A549 treated with DMSO at 1 μM for 4 hours (cell line): Measurements from ENCODE around the gene DZIP1. TPM values are rescaled to one million over a fixed set of nuclear protein-coding genes. Genes with fewer than 3 reads are reported as not detected.

Source experiments
- total RNA-seq: library from RNA; stranded (reverse); fragments of 200-300 nt; extraction: Qiagen RNA extraction; gene quantifications from 5 replicates; pipeline ENCODE4 v1.2.3, GENCODE V29; 2022; ENCODE audit warnings: low read depth

DZIP1 gene
- 9.5 to 15.2 TPM (median 13.9 TPM) in 5 replicates for total RNA-seq

DNA sequence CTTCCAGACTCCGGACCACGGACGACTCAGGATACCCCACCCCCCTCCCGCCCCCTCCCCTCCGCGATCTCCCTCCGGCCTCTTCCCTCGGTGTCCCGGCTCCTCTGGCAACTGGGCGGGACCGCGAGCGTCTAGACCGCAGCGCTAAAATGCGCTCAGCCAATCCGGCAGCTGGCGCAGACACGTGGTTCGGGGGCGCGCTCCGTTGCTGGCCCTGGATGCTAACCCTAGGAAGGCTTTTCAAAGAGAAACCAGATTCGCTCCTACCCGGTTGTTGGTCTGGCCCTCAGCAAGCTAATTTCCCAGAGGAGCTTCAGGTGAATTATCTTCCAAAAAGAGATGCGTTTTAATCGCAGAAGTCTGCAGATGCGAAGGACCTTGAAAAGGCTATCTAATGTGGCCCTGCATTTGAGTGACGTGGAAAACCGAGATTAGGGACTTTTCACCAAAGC lies at the start of gene DZIP1:
Gene DZIP1, minus strand, starts transcription at position 106 of the 452 bp plus-strand sequence. CDS start 2,677 bp downstream, outside the sequence.

DNA sequence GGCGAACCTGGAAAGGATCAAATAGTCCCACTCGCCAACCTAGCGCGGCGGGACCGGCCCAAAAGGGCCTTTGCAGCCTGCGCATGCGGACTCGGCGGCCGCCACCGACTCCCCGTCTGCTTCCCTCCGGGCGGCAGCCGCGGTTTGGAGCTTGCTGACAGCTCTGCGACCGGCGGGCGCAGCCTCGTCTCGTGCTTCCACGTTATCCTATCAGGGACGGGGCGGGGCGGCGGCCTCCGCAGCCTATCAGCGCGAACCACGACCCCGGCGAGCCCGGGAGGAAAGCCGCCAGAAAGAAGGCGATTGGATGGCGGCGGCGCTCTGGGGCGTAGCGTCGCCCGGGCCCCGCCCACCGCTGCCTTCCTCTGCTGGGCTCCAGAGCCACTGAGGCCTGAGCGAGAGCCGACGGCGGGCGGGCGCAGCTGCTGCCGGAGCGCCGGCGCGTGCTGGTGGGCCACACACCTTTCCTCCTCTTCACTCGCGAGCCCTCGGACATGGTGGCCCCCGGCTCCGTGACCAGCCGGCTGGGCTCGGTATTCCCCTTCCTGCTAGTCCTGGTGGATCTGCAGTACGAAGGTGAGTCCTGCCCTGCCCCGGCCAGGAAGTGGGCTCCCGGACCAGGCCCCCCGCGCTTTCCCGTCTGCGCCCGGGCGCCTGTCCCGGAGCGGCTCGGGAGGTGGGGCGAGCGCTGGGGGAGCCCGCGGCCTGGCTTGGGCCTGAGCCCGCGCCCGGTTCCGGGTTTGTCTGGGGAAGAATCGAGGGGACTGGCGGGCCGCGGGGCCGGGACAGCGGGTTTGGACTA lies 32.5 kb upstream of the DZIP1 start, which contains the start of gene DNAJC3:
Gene DNAJC3, plus strand, starts transcription at position 378 of the 802 bp plus-strand sequence. Its CDS starts 117 bp downstream, at position 495.

DNA sequence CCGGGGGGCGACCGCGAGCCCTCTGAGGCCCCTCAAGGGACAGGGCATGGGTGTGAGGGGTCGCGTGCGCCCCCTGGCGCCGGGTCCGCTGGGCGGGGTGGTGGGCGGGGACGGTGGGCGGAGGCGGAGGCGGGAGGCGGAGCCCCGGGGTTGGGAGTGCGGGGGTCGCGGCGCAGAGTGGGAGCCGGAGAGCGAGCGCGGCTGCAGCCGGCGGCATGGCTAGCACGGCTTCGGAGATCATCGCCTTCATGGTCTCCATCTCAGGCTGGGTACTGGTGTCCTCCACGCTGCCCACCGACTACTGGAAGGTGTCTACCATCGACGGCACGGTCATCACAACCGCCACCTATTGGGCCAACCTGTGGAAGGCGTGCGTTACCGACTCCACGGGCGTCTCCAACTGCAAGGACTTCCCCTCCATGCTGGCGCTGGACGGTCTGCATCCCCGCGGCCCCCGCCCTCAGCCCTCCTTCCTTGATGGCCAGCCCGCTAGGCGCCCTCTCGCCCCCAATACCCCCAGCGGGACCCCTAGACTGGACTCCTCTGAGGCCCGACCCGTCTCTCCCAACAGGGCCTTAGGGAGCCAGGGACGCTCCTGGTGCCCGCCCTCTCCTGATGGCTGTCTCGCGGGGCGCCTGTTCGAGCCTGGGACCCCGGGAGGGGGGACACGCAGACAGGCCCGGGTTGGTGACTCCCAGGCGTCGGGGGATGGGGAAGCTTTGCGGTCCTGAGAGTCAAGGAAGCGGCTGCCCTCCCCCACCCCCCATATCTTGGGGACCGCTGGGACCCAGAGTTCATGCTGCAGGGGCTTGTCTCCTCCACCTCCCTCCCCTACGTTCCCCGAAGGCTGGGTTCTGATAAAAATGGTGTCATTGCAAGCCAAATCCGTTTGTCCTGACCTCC lies 91.7 kb downstream of the DZIP1 start, which contains the start of gene CLDN10:
Gene CLDN10, plus strand, starts transcription at position 182 of the 903 bp plus-strand sequence. Its CDS starts 34 bp downstream, at position 216.

Other genes starting within 250 kb of the DZIP1 start
- 0.22 to 0.62 TPM (median 0.35 TPM) in 4 of 5 replicates, not detected in the other for gene CLDN10, start 92.0 kb downstream of the DZIP1 start, total RNA-seq
- 12.2 to 17.0 TPM (median 14.8 TPM) in 5 replicates for gene DNAJC3, start 32.4 kb upstream of the DZIP1 start, total RNA-seq